Measurements from ENCODE around the gene MYO5B. TPM values are rescaled to one million over a fixed set of nuclear protein-coding genes. Genes with fewer than 3 reads are reported as not detected.
A peak's percentile ranks its signal among the peaks of the same experiment; 100 is the strongest.

The MYO5B gene
- total and polyA plus RNA-seq, 10 of the 15 experiments (the other 5 are each of a cell fraction or from before 2014, with no cell fraction given): 2.5 to 4.5 (median 3.3) TPM

DNA sequence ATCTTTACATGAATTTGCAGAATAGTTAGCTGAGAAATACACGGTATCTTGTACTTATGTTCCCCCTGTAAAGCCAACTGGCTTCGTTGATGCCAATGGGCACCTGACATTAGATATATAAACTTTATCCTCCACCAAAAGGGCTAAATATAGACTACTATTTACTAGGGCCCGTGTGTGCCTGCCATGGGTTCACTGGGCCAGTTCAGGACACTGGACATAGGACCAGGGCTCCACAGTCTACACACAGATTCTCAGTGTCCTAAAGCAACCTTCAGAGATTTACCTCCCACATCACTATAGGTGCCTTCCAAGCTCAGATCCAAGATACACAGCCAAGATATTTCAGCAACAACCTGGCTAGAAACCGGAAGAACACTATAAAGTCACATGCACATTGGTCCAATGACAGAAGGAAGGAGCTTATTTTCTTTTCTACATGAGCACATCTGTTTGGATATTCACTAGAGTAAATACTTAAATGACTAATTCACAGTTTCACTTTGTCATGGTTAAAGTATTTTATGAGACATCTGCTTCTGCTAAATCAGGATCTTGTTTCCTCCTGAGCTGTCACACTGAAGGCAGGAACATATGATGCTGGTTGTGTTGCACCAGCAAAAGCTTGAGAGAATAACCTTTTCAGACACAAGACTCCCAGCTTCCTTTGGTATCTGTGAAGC, 95.1 kb downstream of the MYO5B start:
- DNase-seq (ENCODE audit: low read depth, low spot score) (peak; percentile 36), FAIRE-seq (peak; percentile 41), ATAC-seq (peak; percentile 72)
- Histone ChIP-seq H3K27ac (ENCODE audit: control insufficient read depth, insufficient read depth) (no peak overlapping the region), H2AFZ (ENCODE audit: control insufficient read depth, low read depth, low read length) (peak overlapping the region; percentile 6; the same call in 1 of the 2 replicates), H3K36me3 (ENCODE audit: control insufficient read depth in 2 of 2, insufficient read depth in 2 of 2, low read length in 1 of 2) (no peaks in the 10 kb centered on the region), H4K20me1 (ENCODE audit: control insufficient read depth, insufficient read depth) (no peaks in the 10 kb centered on the region), H3K27me3 (replicated peaks in 1 of 2; ENCODE audit: control insufficient read depth in 2 of 2, insufficient read depth in 2 of 2, low read length in 1 of 2) (peaks cover 0 to 2% of the 10 kb centered on the region in 2 experiments; a peak in 2 of 4 replicates), H3K4me2 (ENCODE audit: control insufficient read depth, insufficient read depth) (peak overlapping the region; percentile 12; the same call in 1 of the 2 replicates), H3K4me3 (no peak overlapping the region), H3K4me1 (ENCODE audit: control insufficient read depth, insufficient read depth, low read length) (peaks cover 6% of the 10 kb centered on the region), H3K9ac (ENCODE audit: control insufficient read depth, insufficient read depth, low read length) (no peak overlapping the region), H3K9me3 (replicated peaks; ENCODE audit: control insufficient read depth, insufficient read depth, low read length) (no peaks in the 10 kb centered on the region), H3K79me2 (ENCODE audit: control insufficient read depth, insufficient read depth, low read length) (no peaks in the 10 kb centered on the region)
- no TSS peak for BruUV-seq (replicated peaks)
- intact Hi-C loops (cut with micrococcal nuclease; ENCODE audit: unreplicated experiment) (loop anchor here (5.0 kb wide), 1 partner anchor 92 kb away; no protein-coding TSS in a partner anchor), in situ Hi-C loops (cut with MboI) (no loop called here)
- POLR2A ChIA-PET: interaction anchor here (0.5 to 2.4 kb wide), 6 partner anchors 9 to 161 kb away, joined by 3 to 10 read pairs (median 4); no protein-coding TSS in a partner anchor
- 38% methylated on average over 4 of the region's 4 CpGs for WGBS (ENCODE audit: insufficient coverage, insufficient replicate concordance, low lambda C conversion rate, missing lambda C conversion rate)
- RAD21 ChIA-PET (ENCODE audit: unreplicated experiment): interaction anchor here (0.7 to 2.6 kb wide), 14 partner anchors 9 to 104 kb away, joined by 3 to 18 read pairs (median 4); partner anchors contain the start of gene MYO5B
- SMC1A ChIA-PET (ENCODE audit: uncharacterized antibody, unreplicated experiment): interaction anchor here (0.8 to 3.7 kb wide), 20 partner anchors 9 to 257 kb away, joined by 3 to 38 read pairs (median 4); no protein-coding TSS in a partner anchor
- CTCF ChIA-PET: interaction anchor here (1.0 to 1.8 kb wide), 9 partner anchors 8 to 103 kb away, joined by 3 to 6 read pairs (median 4); no protein-coding TSS in a partner anchor
- TF ChIP-seq EED (IDR thresholded peaks at IDR 0.05; ENCODE audit: low read depth): peak; percentile 68
- peak; percentile 63; the same call in 1 of the 2 replicates for TF ChIP-seq IRF4 (IDR thresholded peaks at IDR 0.05; ENCODE audit: low read depth, low read length)
- peak; percentile 28 for TF ChIP-seq MEF2B (IDR thresholded peaks at IDR 0.05; ENCODE audit: partially characterized antibody, poor library complexity, severe bottlenecking)
- no peak for TF ChIP-seq MTA3 (IDR thresholded peaks at IDR 0.05; ENCODE audit: borderline replicate concordance, low read length)
- peak; percentile 31; the same call in 1 of the 2 replicates for TF ChIP-seq MTA2 (IDR thresholded peaks at IDR 0.05; ENCODE audit: low read depth)
- TF ChIP-seq SMAD1 (IDR thresholded peaks at IDR 0.05; ENCODE audit: low read depth, partially characterized antibody): no peak
- peak; percentile 64; the same call in 1 of the 2 replicates for TF ChIP-seq RAD51 (IDR thresholded peaks at IDR 0.05)
- peak; percentile 88 for TF ChIP-seq JUNB (IDR thresholded peaks at IDR 0.05)
- peak; percentile 47 to 65; a peak in 2 of 4 replicates for TF ChIP-seq BHLHE40 (IDR thresholded peaks at IDR 0.05; ENCODE audit: borderline replicate concordance in 1 of 2, low read depth in 2 of 2, low read length in 1 of 2)
- TF ChIP-seq, protein P1, sequence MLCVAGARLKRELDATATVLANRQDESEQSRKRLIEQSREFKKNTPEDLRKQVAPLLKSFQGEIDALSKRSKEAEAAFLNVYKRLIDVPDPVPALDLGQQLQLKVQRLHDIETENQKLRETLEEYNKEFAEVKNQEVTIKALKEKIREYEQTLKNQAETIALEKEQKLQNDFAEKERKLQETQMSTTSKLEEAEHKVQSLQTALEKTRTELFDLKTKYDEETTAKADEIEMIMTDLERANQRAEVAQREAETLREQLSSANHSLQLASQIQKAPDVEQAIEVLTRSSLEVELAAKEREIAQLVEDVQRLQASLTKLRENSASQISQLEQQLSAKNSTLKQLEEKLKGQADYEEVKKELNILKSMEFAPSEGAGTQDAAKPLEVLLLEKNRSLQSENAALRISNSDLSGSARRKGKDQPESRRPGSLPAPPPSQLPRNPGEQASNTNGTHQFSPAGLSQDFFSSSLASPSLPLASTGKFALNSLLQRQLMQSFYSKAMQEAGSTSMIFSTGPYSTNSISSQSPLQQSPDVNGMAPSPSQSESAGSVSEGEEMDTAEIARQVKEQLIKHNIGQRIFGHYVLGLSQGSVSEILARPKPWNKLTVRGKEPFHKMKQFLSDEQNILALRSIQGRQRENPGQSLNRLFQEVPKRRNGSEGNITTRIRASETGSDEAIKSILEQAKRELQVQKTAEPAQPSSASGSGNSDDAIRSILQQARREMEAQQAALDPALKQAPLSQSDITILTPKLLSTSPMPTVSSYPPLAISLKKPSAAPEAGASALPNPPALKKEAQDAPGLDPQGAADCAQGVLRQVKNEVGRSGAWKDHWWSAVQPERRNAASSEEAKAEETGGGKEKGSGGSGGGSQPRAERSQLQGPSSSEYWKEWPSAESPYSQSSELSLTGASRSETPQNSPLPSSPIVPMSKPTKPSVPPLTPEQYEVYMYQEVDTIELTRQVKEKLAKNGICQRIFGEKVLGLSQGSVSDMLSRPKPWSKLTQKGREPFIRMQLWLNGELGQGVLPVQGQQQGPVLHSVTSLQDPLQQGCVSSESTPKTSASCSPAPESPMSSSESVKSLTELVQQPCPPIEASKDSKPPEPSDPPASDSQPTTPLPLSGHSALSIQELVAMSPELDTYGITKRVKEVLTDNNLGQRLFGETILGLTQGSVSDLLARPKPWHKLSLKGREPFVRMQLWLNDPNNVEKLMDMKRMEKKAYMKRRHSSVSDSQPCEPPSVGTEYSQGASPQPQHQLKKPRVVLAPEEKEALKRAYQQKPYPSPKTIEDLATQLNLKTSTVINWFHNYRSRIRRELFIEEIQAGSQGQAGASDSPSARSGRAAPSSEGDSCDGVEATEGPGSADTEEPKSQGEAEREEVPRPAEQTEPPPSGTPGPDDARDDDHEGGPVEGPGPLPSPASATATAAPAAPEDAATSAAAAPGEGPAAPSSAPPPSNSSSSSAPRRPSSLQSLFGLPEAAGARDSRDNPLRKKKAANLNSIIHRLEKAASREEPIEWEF (IDR thresholded peaks at IDR 0.05; ENCODE audit: insufficient replicate concordance, low read depth, low read length): no peak
- peak; percentile 45; the same call in 1 of the 2 replicates for TF ChIP-seq TCF12 (IDR thresholded peaks at IDR 0.05; ENCODE audit: low read depth, low read length)
- peak in 1 of 2 experiments; percentile 68; a peak in 1 of 4 replicates for TF ChIP-seq ETV6 (conservative IDR thresholded peaks at IDR 0.05 in 1 of 2, IDR thresholded peaks at IDR 0.05 in 1 of 2; ENCODE audit: borderline replicate concordance in 1 of 2, low read depth in 1 of 2)
- peak; percentile 76 for TF ChIP-seq CREM (IDR thresholded peaks at IDR 0.05; ENCODE audit: low read depth)
- TF ChIP-seq, protein P2, sequence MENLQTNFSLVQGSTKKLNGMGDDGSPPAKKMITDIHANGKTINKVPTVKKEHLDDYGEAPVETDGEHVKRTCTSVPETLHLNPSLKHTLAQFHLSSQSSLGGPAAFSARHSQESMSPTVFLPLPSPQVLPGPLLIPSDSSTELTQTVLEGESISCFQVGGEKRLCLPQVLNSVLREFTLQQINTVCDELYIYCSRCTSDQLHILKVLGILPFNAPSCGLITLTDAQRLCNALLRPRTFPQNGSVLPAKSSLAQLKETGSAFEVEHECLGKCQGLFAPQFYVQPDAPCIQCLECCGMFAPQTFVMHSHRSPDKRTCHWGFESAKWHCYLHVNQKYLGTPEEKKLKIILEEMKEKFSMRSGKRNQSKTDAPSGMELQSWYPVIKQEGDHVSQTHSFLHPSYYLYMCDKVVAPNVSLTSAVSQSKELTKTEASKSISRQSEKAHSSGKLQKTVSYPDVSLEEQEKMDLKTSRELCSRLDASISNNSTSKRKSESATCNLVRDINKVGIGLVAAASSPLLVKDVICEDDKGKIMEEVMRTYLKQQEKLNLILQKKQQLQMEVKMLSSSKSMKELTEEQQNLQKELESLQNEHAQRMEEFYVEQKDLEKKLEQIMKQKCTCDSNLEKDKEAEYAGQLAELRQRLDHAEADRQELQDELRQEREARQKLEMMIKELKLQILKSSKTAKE (IDR thresholded peaks at IDR 0.05; ENCODE audit: low read depth, poor library complexity, severe bottlenecking): no peak
- TF ChIP-seq SMARCA5 (IDR thresholded peaks at IDR 0.05): no peak
